ENCODE measurements around the gene AKAP13. TPM values are rescaled to one million over a fixed set of nuclear protein-coding genes. Genes with fewer than 3 reads are reported as not detected.

Gene AKAP13
- total RNA-seq, 1 experiment from 2014 or later, result 47.3 TPM

- Histone ChIP-seq H3K23ac (ENCODE audit: insufficient read length, low read depth, low read length) (no peak overlapping the region), H3K56ac (ENCODE audit: insufficient read length, low read depth, low read length) (no peak overlapping the region), H3K4me2 (ENCODE audit: insufficient read depth, insufficient read length, low read length) (no peak overlapping the region), H4K5ac (ENCODE audit: insufficient read length, low read depth, low read length) (no peak overlapping the region), H2AK5ac (ENCODE audit: insufficient read length, low read length) (no peak overlapping the region), H3K79me1 (ENCODE audit: insufficient read depth, low read depth, low read length, poor library complexity, severe bottlenecking) (no peaks in the 10 kb centered on the region), H3T11ph (ENCODE audit: low read length) (no peak overlapping the region), H2BK120ac (ENCODE audit: low read depth, low read length, poor library complexity, severe bottlenecking) (no peak overlapping the region), H4K91ac (ENCODE audit: insufficient read length, low read depth, low read length) (no peak overlapping the region), H2AFZ (ENCODE audit: low read length) (no peak overlapping the region), H4K20me1 (ENCODE audit: control insufficient read depth, insufficient read depth, insufficient read length) (no peaks in the 10 kb centered on the region), H3K9me3 (ENCODE audit: control insufficient read depth, low read depth, low read length) (no peaks in the 10 kb centered on the region), H3K14ac (ENCODE audit: insufficient read depth, low read length) (no peak overlapping the region), H4K8ac (replicated peaks; ENCODE audit: insufficient read length, low read depth, low read length) (no peak overlapping the region), H3K9ac (ENCODE audit: extremely low read depth, insufficient read length, low read length) (no peak overlapping the region), H3K23me2 (ENCODE audit: insufficient read length, low read depth, low read length, poor library complexity, severe bottlenecking) (no peaks in the 10 kb centered on the region), H3K79me2 (ENCODE audit: insufficient read depth, low read length) (peaks cover 5% of the 10 kb centered on the region; the same call in 1 of the 2 replicates), H3K27me3 (ENCODE audit: insufficient read depth, low read length) (no peaks in the 10 kb centered on the region), H2BK5ac (ENCODE audit: insufficient read length, low read length) (no peak overlapping the region), H3K27ac (ENCODE audit: insufficient read length, low read depth, low read length) (no peak overlapping the region), H2BK20ac (ENCODE audit: low read depth, low read length, poor library complexity, severe bottlenecking) (no peak overlapping the region), H3K18ac (ENCODE audit: insufficient read length, low read depth, low read length) (no peak overlapping the region), H2BK15ac (ENCODE audit: low read depth, low read length) (no peak overlapping the region), H3K4ac (ENCODE audit: low read depth, low read length) (no peak overlapping the region), H3K4me1 (ENCODE audit: insufficient read depth, low read length) (peaks cover 7% of the 10 kb centered on the region; the same call in 1 of the 2 replicates), H2BK12ac (ENCODE audit: insufficient read length, low read depth, low read length) (no peak overlapping the region)
- Mint-ChIP-seq H3K9me3 (no peaks in the 10 kb centered on the region), H3K27ac (peak overlapping the region in 2 of 3 experiments; percentile 10 to 27; a peak in 2 of 7 replicates), H3K4me3 (no peak overlapping the region), H3K4me1 (peaks cover 14 to 22% of the 10 kb centered on the region in 2 experiments), H3K36me3 (ENCODE audit: insufficient read depth in 1 of 3, low read depth in 3 of 3) (no peaks in the 10 kb centered on the region), H3K27me3 (ENCODE audit: low read depth) (no peaks in the 10 kb centered on the region)
- TF ChIP-seq CTCF (conservative IDR thresholded peaks at IDR 0.05), result no peak
- DNase-seq, result no peak
These were observed 34.1 kb downstream of the AKAP13 start for GRCh38 chr15:85414495-85414894.
